ENCODE data around the gene CDADC1.

The CDADC1 gene

DNA sequence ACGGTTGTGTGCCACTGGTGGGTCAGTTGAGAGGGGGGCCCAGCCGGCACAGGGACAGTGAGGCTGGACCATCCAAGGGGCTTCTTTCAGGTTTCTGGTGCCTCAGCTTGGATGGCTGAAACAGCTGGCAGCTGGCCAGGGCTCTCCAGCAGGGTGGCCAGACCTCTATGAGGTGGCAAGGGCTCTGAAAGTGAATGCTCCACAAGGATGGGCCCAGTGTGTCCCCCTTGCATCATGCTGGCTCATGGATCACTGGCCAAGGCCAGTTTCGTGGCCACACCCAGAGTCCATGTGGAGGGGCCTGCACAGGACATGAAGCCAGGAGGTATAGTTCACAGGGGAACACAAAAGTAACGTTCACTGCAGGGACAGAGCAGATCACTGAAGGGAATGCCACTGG is 49.6 kb downstream of the CDADC1 start:
- no peak for TF ChIP-seq GLIS3 (CRISPR knock-in tag; IDR thresholded peaks at IDR 0.05)
- no peak for TF ChIP-seq RARB (CRISPR knock-in tag; IDR thresholded peaks at IDR 0.05)
- TF ChIP-seq BACH2 (CRISPR knock-in tag; IDR thresholded peaks at IDR 0.05; ENCODE audit: borderline replicate concordance): no peak
- TF ChIP-seq, protein P1, sequence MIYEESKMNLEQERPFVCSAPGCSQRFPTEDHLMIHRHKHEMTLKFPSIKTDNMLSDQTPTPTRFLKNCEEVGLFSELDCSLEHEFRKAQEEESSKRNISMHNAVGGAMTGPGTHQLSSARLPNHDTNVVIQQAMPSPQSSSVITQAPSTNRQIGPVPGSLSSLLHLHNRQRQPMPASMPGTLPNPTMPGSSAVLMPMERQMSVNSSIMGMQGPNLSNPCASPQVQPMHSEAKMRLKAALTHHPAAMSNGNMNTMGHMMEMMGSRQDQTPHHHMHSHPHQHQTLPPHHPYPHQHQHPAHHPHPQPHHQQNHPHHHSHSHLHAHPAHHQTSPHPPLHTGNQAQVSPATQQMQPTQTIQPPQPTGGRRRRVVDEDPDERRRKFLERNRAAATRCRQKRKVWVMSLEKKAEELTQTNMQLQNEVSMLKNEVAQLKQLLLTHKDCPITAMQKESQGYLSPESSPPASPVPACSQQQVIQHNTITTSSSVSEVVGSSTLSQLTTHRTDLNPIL (CRISPR knock-in tag; IDR thresholded peaks at IDR 0.05; ENCODE audit: low read depth): no peak
- TF ChIP-seq SNAI2 (CRISPR knock-in tag; IDR thresholded peaks at IDR 0.05): no peak
- no peak for TF ChIP-seq ZNF70 (CRISPR knock-in tag; IDR thresholded peaks at IDR 0.05)
- no peak for TF ChIP-seq ESRRG (CRISPR knock-in tag; IDR thresholded peaks at IDR 0.05)
- TF ChIP-seq ZNF8 (CRISPR knock-in tag; IDR thresholded peaks at IDR 0.05): no peak
- no peak for TF ChIP-seq ZFP3 (CRISPR knock-in tag; IDR thresholded peaks at IDR 0.05)
- TF ChIP-seq CSDC2 (CRISPR knock-in tag; IDR thresholded peaks at IDR 0.05): no peak
- no peak for TF ChIP-seq PPARA (CRISPR knock-in tag; IDR thresholded peaks at IDR 0.05; ENCODE audit: borderline replicate concordance)
- no peak for ATAC-seq

DNA sequence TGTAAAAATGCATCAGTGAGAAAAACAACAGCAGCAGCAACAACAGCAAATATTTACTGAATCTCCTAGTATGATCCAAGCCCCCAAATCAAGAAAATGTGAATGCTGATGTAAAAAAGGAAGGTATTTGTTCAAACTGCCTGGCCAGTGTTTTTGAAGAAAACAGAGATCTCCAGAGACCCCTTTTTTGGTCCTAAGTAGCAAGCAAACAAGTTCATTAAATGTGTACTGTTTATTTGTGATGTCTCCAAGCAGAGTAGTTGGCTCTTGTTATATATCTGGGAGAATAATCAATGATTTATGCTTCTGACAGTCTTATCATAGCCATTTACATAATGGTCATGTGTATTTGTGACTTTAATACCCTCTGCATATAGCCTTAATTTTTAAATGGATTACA is 50.7 kb downstream of the CDADC1 start:
- ATAC-seq: no peak
- TF ChIP-seq ZC3H10 (CRISPR knock-in tag; IDR thresholded peaks at IDR 0.05) (no peak), OSR1 (CRISPR knock-in tag; IDR thresholded peaks at IDR 0.05) (no peak), SNAI2 (CRISPR knock-in tag; IDR thresholded peaks at IDR 0.05) (no peak), CSDC2 (CRISPR knock-in tag; IDR thresholded peaks at IDR 0.05) (no peak)

DNA sequence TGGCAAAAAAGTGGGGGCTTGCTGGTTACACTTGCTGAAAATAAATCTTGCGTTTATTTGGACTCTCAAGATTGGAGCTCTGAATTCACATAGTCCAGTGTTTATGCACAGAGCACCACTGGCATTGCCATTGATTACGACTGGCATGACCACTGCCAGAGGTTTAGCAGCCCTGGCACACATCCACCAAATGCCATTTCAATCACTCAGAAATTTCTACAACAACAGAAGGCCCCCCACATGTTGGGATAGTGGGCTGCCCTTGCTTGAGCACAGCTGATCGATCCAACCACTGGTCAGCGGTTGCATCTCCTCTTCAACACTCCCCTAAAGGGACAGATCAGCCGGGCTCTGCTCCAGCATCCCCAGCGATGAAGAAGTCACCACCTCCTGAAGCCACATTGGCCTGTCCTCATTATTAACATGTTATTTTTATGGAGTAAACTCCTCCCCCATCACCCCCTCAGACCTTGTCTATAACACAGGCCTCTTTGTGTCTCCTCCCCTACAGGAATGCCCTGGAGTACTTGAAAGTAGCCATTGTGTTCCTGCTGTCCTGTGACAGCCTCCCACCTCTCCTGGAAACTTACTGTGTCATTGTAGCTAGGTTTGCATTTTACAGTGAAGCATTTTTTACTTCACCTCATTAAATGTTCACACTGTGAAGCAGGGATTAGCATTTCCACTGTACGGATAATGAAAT is 51.3 kb downstream of the CDADC1 start:
- no peak for TF ChIP-seq SNAI2 (CRISPR knock-in tag; IDR thresholded peaks at IDR 0.05)
- no peak for TF ChIP-seq TCF4 (CRISPR knock-in tag; IDR thresholded peaks at IDR 0.05; ENCODE audit: borderline replicate concordance)
- TF ChIP-seq, protein P2, sequence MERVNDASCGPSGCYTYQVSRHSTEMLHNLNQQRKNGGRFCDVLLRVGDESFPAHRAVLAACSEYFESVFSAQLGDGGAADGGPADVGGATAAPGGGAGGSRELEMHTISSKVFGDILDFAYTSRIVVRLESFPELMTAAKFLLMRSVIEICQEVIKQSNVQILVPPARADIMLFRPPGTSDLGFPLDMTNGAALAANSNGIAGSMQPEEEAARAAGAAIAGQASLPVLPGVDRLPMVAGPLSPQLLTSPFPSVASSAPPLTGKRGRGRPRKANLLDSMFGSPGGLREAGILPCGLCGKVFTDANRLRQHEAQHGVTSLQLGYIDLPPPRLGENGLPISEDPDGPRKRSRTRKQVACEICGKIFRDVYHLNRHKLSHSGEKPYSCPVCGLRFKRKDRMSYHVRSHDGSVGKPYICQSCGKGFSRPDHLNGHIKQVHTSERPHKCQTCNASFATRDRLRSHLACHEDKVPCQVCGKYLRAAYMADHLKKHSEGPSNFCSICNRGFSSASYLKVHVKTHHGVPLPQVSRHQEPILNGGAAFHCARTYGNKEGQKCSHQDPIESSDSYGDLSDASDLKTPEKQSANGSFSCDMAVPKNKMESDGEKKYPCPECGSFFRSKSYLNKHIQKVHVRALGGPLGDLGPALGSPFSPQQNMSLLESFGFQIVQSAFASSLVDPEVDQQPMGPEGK (CRISPR knock-in tag; IDR thresholded peaks at IDR 0.05; ENCODE audit: borderline replicate concordance): no peak
- no peak for ATAC-seq

DNA sequence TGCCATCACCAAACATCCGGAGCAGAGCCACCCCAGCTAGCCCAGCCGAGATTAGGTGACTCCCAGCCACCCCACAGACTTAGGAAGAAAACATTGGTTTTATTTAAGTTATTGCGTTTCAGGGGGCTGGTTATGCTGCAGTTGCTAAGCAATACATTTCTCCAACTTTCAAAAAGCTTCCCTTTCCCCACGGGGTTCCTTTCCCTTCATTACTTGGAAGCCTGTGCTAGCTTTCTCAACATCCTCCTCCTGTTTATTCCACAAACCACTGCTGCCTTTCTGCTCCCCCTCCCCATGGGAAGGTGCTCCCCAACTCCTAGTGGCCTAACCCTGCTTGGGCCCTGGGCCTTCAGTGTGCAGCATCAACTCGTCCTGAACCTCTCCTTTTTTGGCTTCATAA is 52.6 kb downstream of the CDADC1 start:
- no peak for ATAC-seq
- TF ChIP-seq RARB (CRISPR knock-in tag; IDR thresholded peaks at IDR 0.05): no peak
- TF ChIP-seq, protein P3, sequence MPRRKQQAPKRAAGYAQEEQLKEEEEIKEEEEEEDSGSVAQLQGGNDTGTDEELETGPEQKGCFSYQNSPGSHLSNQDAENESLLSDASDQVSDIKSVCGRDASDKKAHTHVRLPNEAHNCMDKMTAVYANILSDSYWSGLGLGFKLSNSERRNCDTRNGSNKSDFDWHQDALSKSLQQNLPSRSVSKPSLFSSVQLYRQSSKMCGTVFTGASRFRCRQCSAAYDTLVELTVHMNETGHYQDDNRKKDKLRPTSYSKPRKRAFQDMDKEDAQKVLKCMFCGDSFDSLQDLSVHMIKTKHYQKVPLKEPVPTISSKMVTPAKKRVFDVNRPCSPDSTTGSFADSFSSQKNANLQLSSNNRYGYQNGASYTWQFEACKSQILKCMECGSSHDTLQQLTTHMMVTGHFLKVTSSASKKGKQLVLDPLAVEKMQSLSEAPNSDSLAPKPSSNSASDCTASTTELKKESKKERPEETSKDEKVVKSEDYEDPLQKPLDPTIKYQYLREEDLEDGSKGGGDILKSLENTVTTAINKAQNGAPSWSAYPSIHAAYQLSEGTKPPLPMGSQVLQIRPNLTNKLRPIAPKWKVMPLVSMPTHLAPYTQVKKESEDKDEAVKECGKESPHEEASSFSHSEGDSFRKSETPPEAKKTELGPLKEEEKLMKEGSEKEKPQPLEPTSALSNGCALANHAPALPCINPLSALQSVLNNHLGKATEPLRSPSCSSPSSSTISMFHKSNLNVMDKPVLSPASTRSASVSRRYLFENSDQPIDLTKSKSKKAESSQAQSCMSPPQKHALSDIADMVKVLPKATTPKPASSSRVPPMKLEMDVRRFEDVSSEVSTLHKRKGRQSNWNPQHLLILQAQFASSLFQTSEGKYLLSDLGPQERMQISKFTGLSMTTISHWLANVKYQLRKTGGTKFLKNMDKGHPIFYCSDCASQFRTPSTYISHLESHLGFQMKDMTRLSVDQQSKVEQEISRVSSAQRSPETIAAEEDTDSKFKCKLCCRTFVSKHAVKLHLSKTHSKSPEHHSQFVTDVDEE (CRISPR knock-in tag; IDR thresholded peaks at IDR 0.05): no peak
- no peak for TF ChIP-seq ESRRG (CRISPR knock-in tag; IDR thresholded peaks at IDR 0.05)
- TF ChIP-seq PPARA (CRISPR knock-in tag; IDR thresholded peaks at IDR 0.05; ENCODE audit: borderline replicate concordance): no peak

DNA sequence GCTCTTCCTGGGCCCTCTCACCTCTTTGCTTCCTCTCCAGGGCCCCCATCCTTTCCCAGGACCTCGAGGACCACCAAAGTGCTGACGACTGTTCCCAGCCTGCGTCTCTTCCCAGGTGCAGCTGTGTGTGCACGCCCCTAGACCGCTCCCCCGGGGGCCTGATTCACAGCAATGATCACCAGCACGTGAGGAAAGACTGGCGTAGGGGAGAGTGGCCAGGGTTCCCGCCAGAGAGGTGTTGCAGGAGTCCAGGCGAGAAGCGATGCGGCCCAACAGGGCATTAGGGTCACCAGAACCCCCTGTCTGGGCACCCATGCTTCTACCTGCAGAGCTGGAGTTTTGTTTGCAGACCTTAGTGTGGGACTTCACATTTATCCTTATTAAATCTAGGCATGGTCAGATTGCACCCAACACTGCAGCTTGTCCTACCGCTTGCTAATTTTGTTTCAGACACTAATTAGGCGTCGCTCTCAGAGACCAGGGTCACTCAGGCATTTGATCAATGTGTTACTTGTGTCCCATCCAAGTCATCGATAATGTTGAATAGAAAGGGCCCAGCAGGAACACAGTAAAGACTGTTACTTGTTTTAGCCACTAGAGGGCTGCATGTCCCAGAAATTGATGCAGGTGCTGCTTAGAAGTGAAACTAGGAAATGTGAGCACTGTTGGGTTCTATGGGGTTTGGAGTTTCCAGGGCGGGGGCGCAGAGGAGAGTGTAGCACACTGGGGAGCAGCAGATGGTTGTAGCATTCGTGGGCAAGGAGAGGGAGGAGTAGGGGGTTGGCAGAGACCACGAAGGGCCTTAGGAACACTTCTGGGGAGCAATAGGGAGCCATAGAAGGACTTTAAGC is 53.2 kb downstream of the CDADC1 start:
- ATAC-seq: peak; percentile 96
- no peak for TF ChIP-seq ZNF70 (CRISPR knock-in tag; IDR thresholded peaks at IDR 0.05)
- TF ChIP-seq, protein P2 (CRISPR knock-in tag; IDR thresholded peaks at IDR 0.05; ENCODE audit: borderline replicate concordance): no peak
